H9 (cell line): ENCODE measurements around the gene SCUBE3. TPM values are rescaled to one million over a fixed set of nuclear protein-coding genes. Genes with fewer than 3 reads are reported as not detected.
A peak's percentile ranks its signal among the peaks of the same experiment; 100 is the strongest.

Source experiments
- DNase-seq: peaks from one replicate; pipeline ENCODE4 v3.0.0-alpha.2; 2017
- H2AFZ ChIP-seq: one replicate; pipeline ENCODE4 v1.6.1; 2013; ENCODE audit warnings: mild to moderate bottlenecking, low read length, control low read depth, moderate library complexity
- H2AK5ac ChIP-seq: 2 replicates; pipeline ENCODE4 v1.6.1; 2013; ENCODE audit warnings: low read length, control low read depth, mixed read lengths; ENCODE audit not compliant: insufficient read length
- H2BK120ac ChIP-seq: one replicate; pipeline ENCODE4 v1.6.1; 2013; ENCODE audit warnings: low read depth, mild to moderate bottlenecking, low read length, control low read depth, inconsistent platforms; ENCODE audit not compliant: poor library complexity, severe bottlenecking
- H2BK12ac ChIP-seq: 2 replicates; pipeline ENCODE4 v1.6.1; 2013; ENCODE audit warnings: low read length, control low read depth, mixed read lengths, low read depth; ENCODE audit not compliant: insufficient read length
- H2BK15ac ChIP-seq: 2 replicates; pipeline ENCODE4 v1.6.1; 2013; ENCODE audit warnings: low read depth, low read length, control low read depth
- H2BK20ac ChIP-seq: one replicate; pipeline ENCODE4 v1.6.1; 2013; ENCODE audit warnings: low read depth, mild to moderate bottlenecking, low read length, control low read depth, inconsistent platforms; ENCODE audit not compliant: poor library complexity, severe bottlenecking
- H2BK5ac ChIP-seq: 2 replicates; pipeline ENCODE4 v1.6.1; 2013; ENCODE audit warnings: low read length, control low read depth, mixed read lengths; ENCODE audit not compliant: insufficient read length
- H3K14ac ChIP-seq: 2 replicates; pipeline ENCODE4 v1.6.1; 2013; ENCODE audit warnings: low read length, control low read depth; ENCODE audit not compliant: insufficient read depth
- H3K18ac ChIP-seq: 2 replicates; pipeline ENCODE4 v1.6.1; 2013; ENCODE audit warnings: low read depth, mild to moderate bottlenecking, mixed read lengths, low read length, control low read depth; ENCODE audit not compliant: insufficient read length
- H3K23ac ChIP-seq: 2 replicates; pipeline ENCODE4 v1.6.1; 2013; ENCODE audit warnings: low read length, control low read depth, mixed read lengths, low read depth; ENCODE audit not compliant: insufficient read length
- H3K23me2 ChIP-seq: 2 replicates; pipeline ENCODE4 v1.6.1; 2013; ENCODE audit warnings: low read depth, mild to moderate bottlenecking, mixed read lengths, low read length, control low read depth; ENCODE audit not compliant: insufficient read length, poor library complexity, severe bottlenecking
- H3K27ac ChIP-seq: 2 replicates; pipeline ENCODE4 v1.5.1; 2013; ENCODE audit warnings: low read length, control low read depth, mixed read lengths, low read depth; ENCODE audit not compliant: insufficient read length
- H3K27me3 ChIP-seq: 2 replicates; pipeline ENCODE4 v1.6.1; 2013; ENCODE audit warnings: low read length, control low read depth, inconsistent platforms; ENCODE audit not compliant: insufficient read depth
- H3K4ac ChIP-seq: 2 replicates; pipeline ENCODE4 v1.6.1; 2013; ENCODE audit warnings: low read depth, mild to moderate bottlenecking, control low read depth, inconsistent platforms, low read length, moderate library complexity
- H3K4me1 ChIP-seq: 2 replicates; pipeline ENCODE4 v1.6.1; 2013; ENCODE audit warnings: low read length, control low read depth, inconsistent platforms; ENCODE audit not compliant: insufficient read depth
- H3K4me2 ChIP-seq: 2 replicates; pipeline ENCODE4 v1.6.1; 2013; ENCODE audit warnings: low read length, control low read depth, mixed read lengths; ENCODE audit not compliant: insufficient read length, insufficient read depth
- H3K56ac ChIP-seq: 2 replicates; pipeline ENCODE4 v1.6.1; 2013; ENCODE audit warnings: low read depth, mild to moderate bottlenecking, mixed read lengths, low read length, control low read depth; ENCODE audit not compliant: insufficient read length
- H3K79me1 ChIP-seq: 2 replicates; pipeline ENCODE4 v1.6.1; 2013; ENCODE audit warnings: low read depth, mild to moderate bottlenecking, moderate library complexity, low read length, control low read depth, inconsistent platforms; ENCODE audit not compliant: insufficient read depth, poor library complexity, severe bottlenecking
- H3K79me2 ChIP-seq: 2 replicates; pipeline ENCODE4 v1.6.1; 2013; ENCODE audit warnings: low read length, control low read depth, inconsistent platforms; ENCODE audit not compliant: insufficient read depth
- H3K9ac ChIP-seq: 2 replicates; pipeline ENCODE4 v1.6.1; 2013; ENCODE audit warnings: low read length, control low read depth, mixed read lengths; ENCODE audit not compliant: insufficient read length; ENCODE audit errors: extremely low read depth
- H3K9me3 ChIP-seq: one replicate; pipeline ENCODE4 v1.6.1; 2013; ENCODE audit warnings: low read depth, low read length, inconsistent platforms; ENCODE audit not compliant: control insufficient read depth
- H3T11ph ChIP-seq: one replicate; pipeline ENCODE4 v1.6.1; 2013; ENCODE audit warnings: mild to moderate bottlenecking, low read length, control low read depth, inconsistent platforms
- H4K20me1 ChIP-seq: one replicate; pipeline ENCODE4 v1.6.1; 2013; ENCODE audit not compliant: control insufficient read depth, insufficient read length, insufficient read depth
- H4K5ac ChIP-seq: 2 replicates; pipeline ENCODE4 v1.6.1; 2013; ENCODE audit warnings: low read depth, mild to moderate bottlenecking, mixed read lengths, low read length, control low read depth; ENCODE audit not compliant: insufficient read length
- H4K8ac ChIP-seq: replicated peaks from 2 replicates; pipeline ENCODE4 v1.6.1; 2013; ENCODE audit warnings: low read length, control low read depth, mixed read lengths, low read depth; ENCODE audit not compliant: insufficient read length
- H4K91ac ChIP-seq: 2 replicates; pipeline ENCODE4 v1.6.1; 2013; ENCODE audit warnings: low read depth, mild to moderate bottlenecking, moderate library complexity, mixed read lengths, low read length, control low read depth; ENCODE audit not compliant: insufficient read length
- H3K27ac Mint-ChIP-seq, 3 experiments: 2 replicates in 2 of 3; 3 replicates in 1 of 3; pipeline ENCODE4 v1.8.0; 2020 to 2021; ENCODE audit warnings: mixed read lengths in 3 of 3, mild to moderate bottlenecking in 1 of 3, moderate library complexity in 1 of 3
- H3K27me3 Mint-ChIP-seq: 2 replicates; pipeline ENCODE4 v1.8.0; 2021; ENCODE audit warnings: low read depth, mild to moderate bottlenecking, moderate library complexity, mixed read lengths
- H3K36me3 Mint-ChIP-seq, 3 experiments: 2 replicates in 2 of 3; 3 replicates in 1 of 3; pipeline ENCODE4 v1.8.0; 2020 to 2021; ENCODE audit warnings: low read depth in 3 of 3, mixed read lengths in 3 of 3; ENCODE audit not compliant: insufficient read depth in 1 of 3
- H3K4me1 Mint-ChIP-seq, 2 experiments: 2 replicates each; pipeline ENCODE4 v1.8.0; 2020; ENCODE audit warnings: mixed read lengths in 2 of 2
- H3K4me3 Mint-ChIP-seq, 2 experiments: 2 replicates in 1 of 2; 3 replicates in 1 of 2; pipeline ENCODE4 v1.8.0; 2020 to 2021; ENCODE audit warnings: mild to moderate bottlenecking in 2 of 2, mixed read lengths in 2 of 2, moderate library complexity in 1 of 2
- H3K9me3 Mint-ChIP-seq, 2 experiments: 2 replicates in 1 of 2; 3 replicates in 1 of 2; pipeline ENCODE4 v1.8.0; 2020; ENCODE audit warnings: mild to moderate bottlenecking in 2 of 2, mixed read lengths in 2 of 2, moderate library complexity in 1 of 2
- WGBS: extraction: QIAGEN DNeasy Blood & Tissue Kit; methylation state at CpG from one replicate; pipeline ENCODE4 v1.1.7; 2013; ENCODE audit warnings: missing lambda C conversion rate, low lambda C conversion rate, mixed read lengths; ENCODE audit not compliant: insufficient read length; ENCODE audit errors: extremely low coverage; 5-methylcytosine and 5-hydroxymethylcytosine counted together
- total RNA-seq: library from RNA; stranded (reverse); gene quantifications from 2 replicates; pipeline ENCODE4 v1.2.1, GENCODE V29; 2021
- TF ChIP-seq, protein P1 (sequence below): fragments of 200-600 bp; sonication (generic); conservative IDR thresholded peaks from 3 replicates; pipeline ENCODE4 v1.8.0; 2021; ENCODE audit warnings: antibody characterized with exemption, mild to moderate bottlenecking

SCUBE3 gene
- total RNA-seq, 1 experiment from 2014 or later = 2.7 TPM

DNA sequence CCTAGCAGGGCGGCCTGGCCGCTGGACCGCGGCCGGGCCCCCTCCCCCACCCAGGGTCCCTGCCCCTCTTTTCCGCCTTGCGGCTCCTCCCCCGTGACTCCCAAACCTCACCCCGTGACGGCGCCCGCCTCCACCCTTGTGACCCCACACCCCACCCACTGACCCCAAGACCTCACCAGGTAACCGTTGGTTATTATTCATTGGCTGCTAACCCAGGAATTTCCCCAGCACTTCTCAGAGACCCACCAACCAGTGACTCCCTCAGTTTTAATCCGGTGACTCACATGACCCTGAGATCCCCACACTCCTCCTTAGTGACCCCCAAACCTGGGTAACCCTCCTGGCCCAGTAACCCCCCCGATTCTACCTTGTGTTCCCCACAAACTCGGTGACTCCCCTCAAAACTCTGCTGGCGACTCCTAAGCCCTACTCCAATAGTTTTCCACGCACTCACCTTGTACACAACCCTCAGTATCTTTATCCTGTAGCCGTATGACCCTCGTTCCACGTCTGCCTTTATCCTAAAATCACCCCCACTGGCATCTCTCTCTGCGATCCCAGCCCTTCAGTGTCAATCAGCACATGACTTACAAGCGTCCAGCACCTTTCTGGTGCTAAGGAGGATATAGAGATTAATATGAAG lies 46.3 kb downstream of the SCUBE3 start:
- no peak overlapping the region; the same call in 1 of the 2 replicates for H3K4ac ChIP-seq
- no peak overlapping the region for H4K8ac ChIP-seq
- peak; percentile 93 for DNase-seq
- no peaks in the 10 kb centered on the region for H3K27me3 ChIP-seq
- peak overlapping the region; percentile 78 for H3K9ac ChIP-seq
- no peaks in the 10 kb centered on the region for H3K9me3 ChIP-seq
- no CpG with 5 or more reads among the region's 23 CpGs for WGBS
- no peaks in the 10 kb centered on the region for H3K79me1 ChIP-seq
- H3K27ac ChIP-seq = peak overlapping the region; percentile 49
- H2BK15ac ChIP-seq = no peak overlapping the region
- no peak overlapping the region for H4K91ac ChIP-seq
- H2BK5ac ChIP-seq = peak overlapping the region; percentile 1
- no peak overlapping the region for H3T11ph ChIP-seq
- TF ChIP-seq, protein P1, sequence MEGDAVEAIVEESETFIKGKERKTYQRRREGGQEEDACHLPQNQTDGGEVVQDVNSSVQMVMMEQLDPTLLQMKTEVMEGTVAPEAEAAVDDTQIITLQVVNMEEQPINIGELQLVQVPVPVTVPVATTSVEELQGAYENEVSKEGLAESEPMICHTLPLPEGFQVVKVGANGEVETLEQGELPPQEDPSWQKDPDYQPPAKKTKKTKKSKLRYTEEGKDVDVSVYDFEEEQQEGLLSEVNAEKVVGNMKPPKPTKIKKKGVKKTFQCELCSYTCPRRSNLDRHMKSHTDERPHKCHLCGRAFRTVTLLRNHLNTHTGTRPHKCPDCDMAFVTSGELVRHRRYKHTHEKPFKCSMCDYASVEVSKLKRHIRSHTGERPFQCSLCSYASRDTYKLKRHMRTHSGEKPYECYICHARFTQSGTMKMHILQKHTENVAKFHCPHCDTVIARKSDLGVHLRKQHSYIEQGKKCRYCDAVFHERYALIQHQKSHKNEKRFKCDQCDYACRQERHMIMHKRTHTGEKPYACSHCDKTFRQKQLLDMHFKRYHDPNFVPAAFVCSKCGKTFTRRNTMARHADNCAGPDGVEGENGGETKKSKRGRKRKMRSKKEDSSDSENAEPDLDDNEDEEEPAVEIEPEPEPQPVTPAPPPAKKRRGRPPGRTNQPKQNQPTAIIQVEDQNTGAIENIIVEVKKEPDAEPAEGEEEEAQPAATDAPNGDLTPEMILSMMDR = no peak
- H3K27ac Mint-ChIP-seq = peak overlapping the region; percentile 95 to 99 (median 99)
- peaks cover 14% of the 10 kb centered on the region for H3K23me2 ChIP-seq
- H3K79me2 ChIP-seq = no peaks in the 10 kb centered on the region
- peak overlapping the region; percentile 90 for H3K4me2 ChIP-seq
- H3K14ac ChIP-seq = peak overlapping the region; percentile 94
- H2BK120ac ChIP-seq = no peak overlapping the region
- no peak overlapping the region for H4K5ac ChIP-seq
- no peak overlapping the region for H3K23ac ChIP-seq
- peak overlapping the region; percentile 4 for H3K56ac ChIP-seq
- no peaks in the 10 kb centered on the region; a peak in 1 of 7 replicates for H3K36me3 Mint-ChIP-seq
- no peaks in the 10 kb centered on the region for H4K20me1 ChIP-seq
- peaks cover 2% of the 10 kb centered on the region; the same call in 1 of the 2 replicates for H3K4me1 ChIP-seq
- H3K18ac ChIP-seq = peak overlapping the region; percentile 88
- H3K4me1 Mint-ChIP-seq = peaks cover 10 to 11% of the 10 kb centered on the region in 2 experiments
- no peaks in the 10 kb centered on the region for H3K9me3 Mint-ChIP-seq
- H2BK20ac ChIP-seq = no peak overlapping the region
- H2AK5ac ChIP-seq = no peak overlapping the region
- peak overlapping the region; percentile 94 to 96 for H3K4me3 Mint-ChIP-seq
- H2BK12ac ChIP-seq = no peak overlapping the region
- H2AFZ ChIP-seq = peak overlapping the region; percentile 42
- H3K27me3 Mint-ChIP-seq = 0 out of 2 replicates have a peak, but pooled peaks cover 2% of the 10 kb centered on the region
